SK-N-SH (cell line): ENCODE measurements around the gene ELN. TPM values are rescaled to one million over a fixed set of nuclear protein-coding genes. Genes with fewer than 3 reads are reported as not detected.
A peak's percentile ranks its signal among the peaks of the same experiment; 100 is the strongest.

Experiments used
- CTCF ChIA-PET: fragments of 300-600, 350-600 bp; formaldehyde crosslinking; extraction: SDS; loops from one replicate; lab custom pipeline; 2021; lab: Yijun Ruan, JAX
- POLR2A ChIA-PET: fragments of 350-600 bp; sonication (Branson Sonifier 250); formaldehyde crosslinking; extraction: SDS; loops from one replicate; lab custom pipeline; 2020; ENCODE audit warnings: antibody characterized with exemption, inconsistent platforms; lab: Yijun Ruan, JAX
- DNase-seq: peaks from one replicate; pipeline ENCODE4 v3.0.0; 2012
- H2AFZ ChIP-seq: fragments of 200-600 bp; sonication (generic); 2 replicates; pipeline ENCODE4 v1.8.1; 2016; ENCODE audit warnings: antibody characterized with exemption, mild to moderate bottlenecking, low read depth
- H3F3A ChIP-seq: fragments of 200-600 bp; sonication (generic); replicated peaks from 2 replicates; pipeline ENCODE3; 2016; ENCODE audit warnings: antibody characterized with exemption, mild to moderate bottlenecking; ENCODE audit not compliant: insufficient read depth
- H3K27ac ChIP-seq, 2 experiments: fragments of 200-500 bp in 1 of 2; fragments of 200-600 bp in 1 of 2; sonication (Bioruptor generic) in 1 of 2; sonication (generic), shearing (Covaris generic) in 1 of 2; 2 replicates each; pipeline versions ENCODE4 v1.5.1 to v1.6.1; 2014 to 2016; ENCODE audit warnings: low read depth in 2 of 2, inconsistent platforms in 1 of 2, low read length in 1 of 2, mild to moderate bottlenecking in 1 of 2, mixed read lengths in 1 of 2
- H3K27me3 ChIP-seq: fragments of 200-600 bp; sonication (generic), shearing (Covaris generic); 2 replicates; pipeline ENCODE4 v1.6.1; 2016; ENCODE audit warnings: mixed run types; ENCODE audit not compliant: insufficient read depth
- H3K36me3 ChIP-seq, 2 experiments: fragments of 200-500 bp in 1 of 2; fragments of 200-600 bp in 1 of 2; sonication (Bioruptor generic) in 1 of 2; sonication (generic) in 1 of 2; replicated peaks in 1 of 2; 2 replicates each; pipeline versions ENCODE3 to v1.5.1; 2014 to 2016; ENCODE audit warnings: low read length in 1 of 2, mild to moderate bottlenecking in 1 of 2; ENCODE audit not compliant: insufficient read depth in 2 of 2, control insufficient read depth in 1 of 2
- H3K4me1 ChIP-seq, 2 experiments: fragments of 200-500 bp in 1 of 2; fragments of 200-600 bp in 1 of 2; sonication (Bioruptor generic) in 1 of 2; sonication (generic), shearing (Covaris generic) in 1 of 2; 2 replicates each; pipeline versions ENCODE4 v1.5.1 to v1.6.1; 2014 to 2016; ENCODE audit warnings: low read depth in 1 of 2, low read length in 1 of 2, mixed run types in 1 of 2; ENCODE audit not compliant: insufficient read depth in 2 of 2, control insufficient read depth in 1 of 2
- H3K4me2 ChIP-seq: fragments of 200-600 bp; sonication (generic), shearing (Covaris generic); 2 replicates; pipeline ENCODE4 v1.6.1; 2017; ENCODE audit warnings: mixed run types
- H3K4me3 ChIP-seq, 2 experiments: fragments of 200-500 bp in 1 of 2; fragments of 200-600 bp in 1 of 2; sonication (Bioruptor generic) in 1 of 2; sonication (generic), shearing (Covaris generic) in 1 of 2; 2 replicates each; pipeline versions ENCODE4 v1.5.1 to v1.8.1; 2014 to 2016; ENCODE audit warnings: low read depth in 2 of 2, inconsistent platforms in 1 of 2, low read length in 1 of 2, mild to moderate bottlenecking in 1 of 2, mixed read lengths in 1 of 2, moderate library complexity in 1 of 2
- H3K79me2 ChIP-seq: fragments of 200-600 bp; sonication (generic); 2 replicates; pipeline ENCODE4 v1.8.1; 2017; ENCODE audit warnings: mild to moderate bottlenecking; ENCODE audit not compliant: insufficient read depth
- H3K9ac ChIP-seq: fragments of 200-600 bp; sonication (generic); 2 replicates; pipeline ENCODE4 v1.6.1; 2017; ENCODE audit warnings: mixed run types
- H3K9me2 ChIP-seq: fragments of 200-600 bp; sonication (generic); 2 replicates; pipeline ENCODE4 v1.6.1; 2017; ENCODE audit warnings: mixed run types
- H3K9me3 ChIP-seq: fragments of 200-600 bp; sonication (generic); 2 replicates; pipeline ENCODE4 v1.6.1; 2017; ENCODE audit warnings: mixed run types, mild to moderate bottlenecking, moderate library complexity
- H4K20me1 ChIP-seq: fragments of 200-600 bp; sonication (generic); 2 replicates; pipeline ENCODE4 v1.6.1; 2017; ENCODE audit warnings: mild to moderate bottlenecking, mixed run types; ENCODE audit not compliant: insufficient read depth
- EP300 ChIP-seq, 2 experiments: IDR thresholded peaks; 2 replicates each; pipeline versions ENCODE4 v1.4.0 to v1.6.1; 2012; ENCODE audit warnings: borderline replicate concordance in 1 of 2, low read depth in 1 of 2, low read length in 1 of 2
- FOXJ3 ChIP-seq: sonication (generic); formaldehyde crosslinking; IDR thresholded peaks from 2 replicates; pipeline ENCODE4 v1.5.1; 2020; ENCODE audit warnings: mild to moderate bottlenecking, missing genetic modification reagents
- GABPA ChIP-seq: IDR thresholded peaks from 2 replicates; pipeline ENCODE4 v1.4.0; 2012; ENCODE audit warnings: low read depth, mild to moderate bottlenecking
- JUND ChIP-seq: IDR thresholded peaks from 2 replicates; pipeline ENCODE4 v1.4.0; 2012
- MEF2A ChIP-seq: IDR thresholded peaks from 2 replicates; pipeline ENCODE4 v1.4.0; 2012; ENCODE audit warnings: low read depth, borderline replicate concordance
- MXI1 ChIP-seq: IDR thresholded peaks from 2 replicates; pipeline ENCODE4 v1.6.1; 2012; ENCODE audit warnings: mild to moderate bottlenecking, low read depth, low read length, improper control_type of control experiment
- NFIC ChIP-seq: IDR thresholded peaks from 2 replicates; pipeline ENCODE4 v1.4.0; 2012; ENCODE audit warnings: borderline replicate concordance
- NRF1 ChIP-seq: IDR thresholded peaks from 2 replicates; pipeline ENCODE4 v1.6.1; 2012; ENCODE audit warnings: low read depth, mild to moderate bottlenecking, low read length
- POLR2AphosphoS5 ChIP-seq: IDR thresholded peaks from 2 replicates; pipeline ENCODE4 v1.6.1; 2012; ENCODE audit warnings: low read depth, low read length
- RCOR1 ChIP-seq: fragments of 150-350 bp; IDR thresholded peaks from 2 replicates; pipeline ENCODE4 v1.6.1; 2017; ENCODE audit warnings: antibody characterized with exemption, low read length
- REST ChIP-seq: IDR thresholded peaks from 2 replicates; pipeline ENCODE4 v1.6.1; 2012; ENCODE audit warnings: mild to moderate bottlenecking, low read depth, low read length, moderate library complexity
- SIN3A ChIP-seq: IDR thresholded peaks from 2 replicates; pipeline ENCODE4 v1.6.1; 2012; ENCODE audit warnings: low read depth, mild to moderate bottlenecking, low read length, moderate library complexity, borderline replicate concordance
- SMC3 ChIP-seq: IDR thresholded peaks from 2 replicates; pipeline ENCODE4 v1.6.1; 2012; ENCODE audit warnings: low read depth, low read length, improper control_type of control experiment
- TAF1 ChIP-seq: IDR thresholded peaks from 2 replicates; pipeline ENCODE4 v1.6.1; 2012; ENCODE audit warnings: low read depth, mild to moderate bottlenecking, low read length, moderate library complexity, borderline replicate concordance
- TEAD4 ChIP-seq: IDR thresholded peaks from 2 replicates; pipeline ENCODE4 v1.4.0; 2012; ENCODE audit warnings: mild to moderate bottlenecking, borderline replicate concordance; ENCODE audit not compliant: insufficient read depth
- WGBS: methylation state at CpG from one replicate; pipeline ENCODE4 v1.1.6; 2017; ENCODE audit warnings: low lambda C conversion rate; 5-methylcytosine and 5-hydroxymethylcytosine counted together
- polyA plus RNA-seq, 3 experiments: library from polyadenylated mRNA; depleted of rRNA; stranded (reverse); fragments of >200 nt; gene quantifications; 2 replicates each; pipeline ENCODE4 v1.2.3, GENCODE V29; 2012

The ELN gene
- polyA plus RNA-seq, 1 of the 3 experiments (the other 2 are of a cell fraction), result 12.5 TPM

GRCh38 chr7:74092964-74093471, 65.0 kb downstream of the ELN start:
- 68% methylated on average over 9 of the region's 12 CpGs for WGBS
- H4K20me1 ChIP-seq, result no peaks in the 10 kb centered on the region
- no peak overlapping the region; a peak in 2 of 4 replicates for H3K4me3 ChIP-seq
- ChIA-PET CTCF (interaction anchor here (1.0 to 3.2 kb wide), 4 partner anchors 25 to 114 kb away, joined by 4 to 11 read pairs (median 7); no protein-coding TSS in a partner anchor), POLR2A (interaction anchor here (1.5 to 2.3 kb wide), 3 partner anchors 9 to 80 kb away, joined by 3 to 10 read pairs (median 5); partner anchors contain the start of gene LIMK1)
- peaks cover 21 to 50% of the 10 kb centered on the region in 2 experiments for H3K36me3 ChIP-seq
- no peaks in the 10 kb centered on the region for H3K9me2 ChIP-seq
- H3F3A ChIP-seq, result peaks cover 54% of the 10 kb centered on the region
- no peak overlapping the region for H2AFZ ChIP-seq
- peaks cover 62% of the 10 kb centered on the region for H3K79me2 ChIP-seq
- H3K4me1 ChIP-seq, result peaks cover 40 to 42% of the 10 kb centered on the region in 2 experiments; a peak in 3 of 4 replicates
- TF ChIP-seq RCOR1 (no peak), MXI1 (peak; percentile 78)
- no peaks in the 10 kb centered on the region for H3K9me3 ChIP-seq
- H3K27me3 ChIP-seq, result no peaks in the 10 kb centered on the region
- peak overlapping the region; percentile 52; the same call in 1 of the 2 replicates for H3K9ac ChIP-seq
- peak overlapping the region; percentile 96 for H3K4me2 ChIP-seq
- DNase-seq, result peak; percentile 87
- peak overlapping the region; percentile 95 for H3K27ac ChIP-seq

- WGBS, result 0% methylated on average over 1 of the region's 15 CpGs
- no peaks in the 10 kb centered on the region for H3K9me2 ChIP-seq
Observed at GRCh38 chr7:74093671-74094223, 65.8 kb downstream of the ELN start.

GRCh38 chr7:74094224-74095101, 66.5 kb downstream of the ELN start:
- peak; percentile 90 for DNase-seq
- WGBS, result 3% methylated on average over 27 of the region's 32 CpGs
- Histone ChIP-seq H3K27ac (peak overlapping the region; percentile 95), H3K4me2 (peak overlapping the region; percentile 96), H3K9me3 (no peaks in the 10 kb centered on the region), H3K4me3 (peak overlapping the region; percentile 36 to 60), H3K36me3 (peaks cover 14 to 43% of the 10 kb centered on the region in 2 experiments), H3K27me3 (no peaks in the 10 kb centered on the region), H3K4me1 (peaks cover 41 to 50% of the 10 kb centered on the region in 2 experiments; a peak in 3 of 4 replicates), H4K20me1 (no peaks in the 10 kb centered on the region), H3K9ac (peak overlapping the region; percentile 66), H3F3A (peaks cover 66% of the 10 kb centered on the region), H3K79me2 (peaks cover 53% of the 10 kb centered on the region), H2AFZ (0 out of 2 replicates have a peak overlapping the region, but pooled peaks have one; percentile 18), H3K9me2 (no peaks in the 10 kb centered on the region)
- CTCF ChIA-PET, result interaction anchor here (1.0 to 3.2 kb wide), 5 partner anchors 25 to 112 kb away, joined by 3 to 11 read pairs (median 4); no protein-coding TSS in a partner anchor
- POLR2A ChIA-PET, result interaction anchor here (0.8 to 2.3 kb wide), 4 partner anchors 9 to 79 kb away, joined by 3 to 10 read pairs (median 4); partner anchors contain the start of gene LIMK1
- peak; percentile 91 for TF ChIP-seq NFIC
- TF ChIP-seq TAF1, result peak; percentile 73; the same call in 1 of the 2 replicates
- no peak for TF ChIP-seq MEF2A
- 0 out of 2 replicates have a peak, but pooled peaks have one; percentile 26 for TF ChIP-seq TEAD4
- TF ChIP-seq SMC3, result no peak
- TF ChIP-seq GABPA, result peak; percentile 46
- TF ChIP-seq SIN3A, result peak; percentile 87
- TF ChIP-seq POLR2AphosphoS5, result peak; percentile 69
- TF ChIP-seq NRF1, result no peak
- TF ChIP-seq REST, result peak; percentile 37
- peak; percentile 97 for TF ChIP-seq JUND

More at GRCh38 chr7:74093671-74094223, 65.8 kb downstream of the ELN start:
- Histone ChIP-seq H3K36me3 (peaks cover 17 to 43% of the 10 kb centered on the region in 2 experiments), H3K27me3 (no peaks in the 10 kb centered on the region), H3K9ac (peak overlapping the region; percentile 52; the same call in 1 of the 2 replicates), H3K79me2 (peaks cover 55% of the 10 kb centered on the region), H4K20me1 (no peaks in the 10 kb centered on the region), H3K4me3 (peak overlapping the region; percentile 10 to 60; a peak in 1 of 4 replicates), H2AFZ (no peak overlapping the region), H3K4me1 (peaks cover 41 to 46% of the 10 kb centered on the region in 2 experiments; a peak in 3 of 4 replicates), H3F3A (peaks cover 60% of the 10 kb centered on the region), H3K9me3 (no peaks in the 10 kb centered on the region), H3K4me2 (peak overlapping the region; percentile 96), H3K27ac (peak overlapping the region; percentile 95)
- ChIA-PET CTCF (interaction anchor here (1.0 to 3.2 kb wide), 5 partner anchors 25 to 113 kb away, joined by 3 to 11 read pairs (median 4); no protein-coding TSS in a partner anchor), POLR2A (interaction anchor here (0.8 to 2.3 kb wide), 4 partner anchors 8 to 79 kb away, joined by 3 to 10 read pairs (median 4); partner anchors contain the start of gene LIMK1)
- peak; percentile 86 for DNase-seq
- no peak for TF ChIP-seq RCOR1
- TF ChIP-seq EP300 (IDR thresholded peaks at IDR 0.05; ENCODE audit: borderline replicate concordance in 1 of 2, low read depth in 1 of 2, low read length in 1 of 2), result peak in 1 of 2 experiments; percentile 27; a peak in 1 of 4 replicates
- TF ChIP-seq FOXJ3 (CRISPR knock-in tag), result 0 out of 2 replicates have a peak, but pooled peaks have one; percentile 28
